Cardiac muscle cell (in vitro differentiated cells and primary cell): ENCODE measurements around the gene HP1BP3. TPM values are rescaled to one million over a fixed set of nuclear protein-coding genes. Genes with fewer than 3 reads are reported as not detected.
A peak's percentile ranks its signal among the peaks of the same experiment; 100 is the strongest.

Source experiments
- DNase-seq, 2 donors: peaks; one replicate each; pipeline versions ENCODE4 v3.0.0 to v3.0.0-alpha.2; 2010 to 2017; ENCODE audit warnings: low read depth in 1 of 2, low spot score in 1 of 2
- H3K27ac ChIP-seq: fragments of 200-600 bp; sonication (generic); 2 replicates; pipeline ENCODE4 v1.5.1; 2016
- H3K27me3 ChIP-seq: fragments of 200-600 bp; sonication (generic); 2 replicates; pipeline ENCODE4 v1.6.0; 2016; ENCODE audit warnings: control low read depth
- H3K36me3 ChIP-seq: fragments of 200-600 bp; sonication (generic); 2 replicates; pipeline ENCODE4 v1.5.1; 2016; ENCODE audit warnings: control low read depth
- H3K4me1 ChIP-seq: fragments of 200-600 bp; sonication (generic); 2 replicates; pipeline ENCODE4 v1.8.1; 2017; ENCODE audit warnings: low read depth, mild to moderate bottlenecking, mixed run types
- H3K4me3 ChIP-seq: fragments of 200-600 bp; sonication (generic); 2 replicates; pipeline ENCODE4 v1.5.1; 2016; ENCODE audit warnings: mild to moderate bottlenecking
- H3K9me3 ChIP-seq: fragments of 200-600 bp; sonication (generic); 2 replicates; pipeline ENCODE4 v1.5.1; 2017; ENCODE audit warnings: low read depth, mild to moderate bottlenecking, control low read depth
- polyA plus RNA-seq: library from polyadenylated mRNA; unstranded; fragments of >200 nt; fragmentation: Nextera tagmentation; extraction: Ambion mirVana; gene quantifications from 2 replicates; pipeline ENCODE4 v1.2.1, GENCODE V29; 2016
- total RNA-seq: library from RNA; depleted of rRNA; stranded (reverse); fragments of >200 nt; gene quantifications from 2 replicates; pipeline ENCODE4 v1.2.3, GENCODE V29; 2016
- TF ChIP-seq, protein P1 (sequence below): IDR thresholded peaks from 2 replicates; pipeline ENCODE4 v1.5.1; 2012; ENCODE audit warnings: low read depth, mild to moderate bottlenecking, low read length

HP1BP3 gene
- total RNA-seq = 144 and 178 TPM in 2 replicates
- 91.0 and 135 TPM in 2 replicates for polyA plus RNA-seq

DNA sequence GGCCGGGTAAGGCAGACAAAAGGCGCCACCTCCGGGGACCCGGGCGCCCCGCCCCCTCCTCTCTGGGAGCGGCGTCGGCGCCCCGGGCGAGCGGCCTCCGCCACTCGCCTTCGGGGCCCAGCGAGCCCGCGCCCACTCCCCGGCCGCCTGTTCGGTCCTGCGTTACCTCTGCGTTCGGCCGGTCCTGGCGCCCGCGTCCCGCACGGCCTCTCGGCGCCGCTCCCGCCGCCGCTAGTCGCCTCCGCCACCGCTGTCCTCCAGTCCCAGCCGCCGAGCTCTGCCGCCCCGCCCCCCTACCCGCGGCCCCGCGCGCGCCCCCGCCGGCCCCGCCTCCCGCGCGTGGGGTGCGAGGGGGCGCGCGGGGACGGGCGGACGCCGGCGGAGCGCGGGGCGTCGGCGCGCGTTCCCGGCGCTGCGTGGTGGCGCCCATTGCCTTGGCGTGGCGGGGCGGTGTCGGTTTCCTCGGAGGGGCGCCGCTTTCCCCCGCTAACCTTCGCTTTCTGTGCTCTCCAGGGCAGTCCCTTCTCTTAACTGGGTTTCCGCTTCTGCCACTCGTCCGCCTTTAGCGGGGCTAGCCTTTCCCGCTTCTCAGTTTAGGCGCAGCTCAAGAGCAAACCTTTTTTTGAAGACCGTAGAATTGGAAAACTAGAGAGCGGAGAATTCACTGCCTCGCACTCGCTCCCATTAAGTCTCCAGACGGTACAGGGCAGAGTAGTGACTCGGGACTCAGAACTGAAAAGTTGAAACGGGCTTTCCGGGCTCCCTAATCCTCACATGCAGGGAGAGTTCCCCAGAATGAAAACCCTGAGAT, at the start of gene HP1BP3:
Gene HP1BP3, minus strand, starts transcription at position 279 of the 811 bp plus-strand sequence. CDS start 6,867 bp downstream, outside the sequence.
- peaks cover 6% of the 10 kb centered on the region for H3K4me1 ChIP-seq
- H3K9me3 ChIP-seq = no peaks in the 10 kb centered on the region
- no peaks in the 10 kb centered on the region for H3K36me3 ChIP-seq
- H3K27ac ChIP-seq = peak within 1 kb of the TSS; percentile 97
- TF ChIP-seq, protein P1, sequence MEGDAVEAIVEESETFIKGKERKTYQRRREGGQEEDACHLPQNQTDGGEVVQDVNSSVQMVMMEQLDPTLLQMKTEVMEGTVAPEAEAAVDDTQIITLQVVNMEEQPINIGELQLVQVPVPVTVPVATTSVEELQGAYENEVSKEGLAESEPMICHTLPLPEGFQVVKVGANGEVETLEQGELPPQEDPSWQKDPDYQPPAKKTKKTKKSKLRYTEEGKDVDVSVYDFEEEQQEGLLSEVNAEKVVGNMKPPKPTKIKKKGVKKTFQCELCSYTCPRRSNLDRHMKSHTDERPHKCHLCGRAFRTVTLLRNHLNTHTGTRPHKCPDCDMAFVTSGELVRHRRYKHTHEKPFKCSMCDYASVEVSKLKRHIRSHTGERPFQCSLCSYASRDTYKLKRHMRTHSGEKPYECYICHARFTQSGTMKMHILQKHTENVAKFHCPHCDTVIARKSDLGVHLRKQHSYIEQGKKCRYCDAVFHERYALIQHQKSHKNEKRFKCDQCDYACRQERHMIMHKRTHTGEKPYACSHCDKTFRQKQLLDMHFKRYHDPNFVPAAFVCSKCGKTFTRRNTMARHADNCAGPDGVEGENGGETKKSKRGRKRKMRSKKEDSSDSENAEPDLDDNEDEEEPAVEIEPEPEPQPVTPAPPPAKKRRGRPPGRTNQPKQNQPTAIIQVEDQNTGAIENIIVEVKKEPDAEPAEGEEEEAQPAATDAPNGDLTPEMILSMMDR = no peak
- H3K4me3 ChIP-seq = peak within 1 kb of the TSS; percentile 76
- DNase-seq = peak; percentile 78 to 82
- no peaks in the 10 kb centered on the region for H3K27me3 ChIP-seq

- no peak for DNase-seq
- Histone ChIP-seq H3K4me3 (no peak overlapping the region), H3K4me1 (no peaks in the 10 kb centered on the region), H3K9me3 (no peaks in the 10 kb centered on the region), H3K36me3 (peaks cover 22% of the 10 kb centered on the region), H3K27ac (no peak overlapping the region), H3K27me3 (no peaks in the 10 kb centered on the region)
- TF ChIP-seq, protein P1 = no peak
These were observed 49.1 kb upstream of the HP1BP3 start for GRCh38 chr1:20836230-20836629.

- TF ChIP-seq, protein P1 = no peak
- Histone ChIP-seq H3K27ac (no peak overlapping the region), H3K4me1 (no peaks in the 10 kb centered on the region), H3K9me3 (no peaks in the 10 kb centered on the region), H3K36me3 (peaks cover 11% of the 10 kb centered on the region), H3K27me3 (no peaks in the 10 kb centered on the region), H3K4me3 (no peak overlapping the region)
- DNase-seq = no peak
These were observed 47.7 kb upstream of the HP1BP3 start for GRCh38 chr1:20834780-20835179.

DNA sequence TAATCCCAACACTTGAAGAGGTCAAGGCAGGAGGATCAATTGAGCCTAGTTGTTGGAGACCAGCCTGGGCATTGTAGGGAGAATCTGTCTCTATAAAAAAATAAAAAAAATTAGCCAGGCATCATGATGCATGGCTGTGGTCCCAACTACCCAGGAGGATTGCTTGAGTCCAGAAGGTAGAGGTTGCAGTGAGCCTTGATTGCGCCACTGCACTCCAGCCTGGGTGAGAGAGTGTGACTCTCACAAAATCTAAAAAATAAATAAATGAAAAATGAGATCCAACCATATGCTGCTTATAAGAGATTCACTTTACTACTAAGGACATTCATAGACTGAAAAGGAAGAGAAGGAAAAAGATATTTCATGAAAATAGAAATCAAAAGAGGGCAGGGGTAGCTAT, 47.1 kb upstream of the HP1BP3 start:
- Histone ChIP-seq H3K4me1 (no peaks in the 10 kb centered on the region), H3K4me3 (no peak overlapping the region), H3K27ac (no peak overlapping the region), H3K27me3 (no peaks in the 10 kb centered on the region), H3K36me3 (peaks cover 5% of the 10 kb centered on the region), H3K9me3 (no peaks in the 10 kb centered on the region)
- TF ChIP-seq, protein P1 = no peak
- DNase-seq = no peak

GRCh38 chr1:20830378-20830777, 43.3 kb upstream of the HP1BP3 start:
- TF ChIP-seq, protein P1 = no peak
- no peaks in the 10 kb centered on the region for H3K9me3 ChIP-seq
- H3K36me3 ChIP-seq = peaks cover 15% of the 10 kb centered on the region
- no peak for DNase-seq
- H3K4me3 ChIP-seq = no peak overlapping the region
- H3K27me3 ChIP-seq = no peaks in the 10 kb centered on the region
- H3K27ac ChIP-seq = no peak overlapping the region
- H3K4me1 ChIP-seq = no peaks in the 10 kb centered on the region
